ENCODE results near the gene SEMA6C. TPM values are rescaled to one million over a fixed set of nuclear protein-coding genes. Genes with fewer than 3 reads are reported as not detected.
A peak's percentile ranks its signal among the peaks of the same experiment; 100 is the strongest.
"Not testable (repeated sequence)": the region's sequence is repeated elsewhere in the genome, so short reads cannot be mapped to it uniquely, and the experiment has no call there.

SEMA6C gene
- total and polyA plus RNA-seq, 4 donors, result 1.4 to 1.5 (median 1.4) TPM

DNA sequence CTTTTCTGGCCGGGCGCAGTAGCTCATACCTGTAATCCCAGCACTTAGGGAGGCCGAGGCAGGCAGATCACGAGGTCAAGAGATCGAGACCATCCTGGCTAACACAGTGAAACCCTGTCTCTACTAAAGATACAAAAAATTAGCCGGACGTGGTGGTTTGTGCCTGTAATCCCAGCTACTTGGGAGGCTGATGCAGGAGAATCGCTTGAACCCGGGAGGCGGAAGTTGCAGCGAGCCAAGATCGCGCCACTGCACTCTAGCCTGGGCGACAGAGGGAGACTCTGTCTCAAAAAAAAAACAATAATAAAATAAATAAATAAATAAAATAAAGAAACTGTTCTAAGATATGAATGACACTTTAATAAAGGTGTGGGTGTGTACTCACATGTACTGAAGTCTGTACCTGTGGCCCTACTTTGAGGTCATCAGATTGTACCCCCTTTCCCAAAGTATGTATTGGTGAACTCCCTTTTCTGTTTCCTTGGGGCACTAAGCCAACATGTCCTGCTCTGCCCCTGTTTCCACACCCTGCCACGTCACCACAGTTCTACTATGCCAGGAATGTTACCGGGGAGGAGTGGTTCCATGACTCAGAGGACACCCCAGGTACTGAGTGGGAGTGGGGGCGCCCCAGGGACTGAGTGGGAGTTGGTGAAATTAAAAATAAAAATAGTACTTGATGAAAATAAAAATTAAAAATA is 48.6 kb upstream of the SEMA6C start:
- not testable (repeated sequence) for H3K9ac ChIP-seq (ENCODE audit: low read depth in 1 of 2, low read length in 2 of 2)

GRCh38 chr1:151193856-151194255 is 47.4 kb upstream of the SEMA6C start:
- H3K27ac ChIP-seq (ENCODE audit: low read depth in 1 of 2, low read length in 2 of 2), result no peak overlapping the region
- no peak for TF ChIP-seq FOXA1 (IDR thresholded peaks at IDR 0.05)
- no peak for TF ChIP-seq HNF4G (IDR thresholded peaks at IDR 0.05)
- TF ChIP-seq, protein P1, sequence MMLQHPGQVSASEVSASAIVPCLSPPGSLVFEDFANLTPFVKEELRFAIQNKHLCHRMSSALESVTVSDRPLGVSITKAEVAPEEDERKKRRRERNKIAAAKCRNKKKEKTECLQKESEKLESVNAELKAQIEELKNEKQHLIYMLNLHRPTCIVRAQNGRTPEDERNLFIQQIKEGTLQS (IDR thresholded peaks at IDR 0.05), result no peak
- TF ChIP-seq JUND (IDR thresholded peaks at IDR 0.05), result no peak
- no peak for TF ChIP-seq NR2F2 (IDR thresholded peaks at IDR 0.05)
- no peak for TF ChIP-seq FOXA2 (IDR thresholded peaks at IDR 0.05)
- TF ChIP-seq SP1 (IDR thresholded peaks at IDR 0.05), result no peak
- TF ChIP-seq, protein P2, sequence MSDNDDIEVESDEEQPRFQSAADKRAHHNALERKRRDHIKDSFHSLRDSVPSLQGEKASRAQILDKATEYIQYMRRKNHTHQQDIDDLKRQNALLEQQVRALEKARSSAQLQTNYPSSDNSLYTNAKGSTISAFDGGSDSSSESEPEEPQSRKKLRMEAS (IDR thresholded peaks at IDR 0.05), result no peak
- TF ChIP-seq EGR1 (IDR thresholded peaks at IDR 0.05; ENCODE audit: low read depth in 2 of 2), result no peak
- TF ChIP-seq YY1 (IDR thresholded peaks at IDR 0.05), result no peak
- TF ChIP-seq HNF4A (conservative IDR thresholded peaks at IDR 0.05), result no peak
- no peak for TF ChIP-seq RAD21 (IDR thresholded peaks at IDR 0.05)
- TF ChIP-seq GABPA (IDR thresholded peaks at IDR 0.05 in 1 of 2, conservative IDR thresholded peaks at IDR 0.05 in 1 of 2), result no peak
- TF ChIP-seq, protein P3, sequence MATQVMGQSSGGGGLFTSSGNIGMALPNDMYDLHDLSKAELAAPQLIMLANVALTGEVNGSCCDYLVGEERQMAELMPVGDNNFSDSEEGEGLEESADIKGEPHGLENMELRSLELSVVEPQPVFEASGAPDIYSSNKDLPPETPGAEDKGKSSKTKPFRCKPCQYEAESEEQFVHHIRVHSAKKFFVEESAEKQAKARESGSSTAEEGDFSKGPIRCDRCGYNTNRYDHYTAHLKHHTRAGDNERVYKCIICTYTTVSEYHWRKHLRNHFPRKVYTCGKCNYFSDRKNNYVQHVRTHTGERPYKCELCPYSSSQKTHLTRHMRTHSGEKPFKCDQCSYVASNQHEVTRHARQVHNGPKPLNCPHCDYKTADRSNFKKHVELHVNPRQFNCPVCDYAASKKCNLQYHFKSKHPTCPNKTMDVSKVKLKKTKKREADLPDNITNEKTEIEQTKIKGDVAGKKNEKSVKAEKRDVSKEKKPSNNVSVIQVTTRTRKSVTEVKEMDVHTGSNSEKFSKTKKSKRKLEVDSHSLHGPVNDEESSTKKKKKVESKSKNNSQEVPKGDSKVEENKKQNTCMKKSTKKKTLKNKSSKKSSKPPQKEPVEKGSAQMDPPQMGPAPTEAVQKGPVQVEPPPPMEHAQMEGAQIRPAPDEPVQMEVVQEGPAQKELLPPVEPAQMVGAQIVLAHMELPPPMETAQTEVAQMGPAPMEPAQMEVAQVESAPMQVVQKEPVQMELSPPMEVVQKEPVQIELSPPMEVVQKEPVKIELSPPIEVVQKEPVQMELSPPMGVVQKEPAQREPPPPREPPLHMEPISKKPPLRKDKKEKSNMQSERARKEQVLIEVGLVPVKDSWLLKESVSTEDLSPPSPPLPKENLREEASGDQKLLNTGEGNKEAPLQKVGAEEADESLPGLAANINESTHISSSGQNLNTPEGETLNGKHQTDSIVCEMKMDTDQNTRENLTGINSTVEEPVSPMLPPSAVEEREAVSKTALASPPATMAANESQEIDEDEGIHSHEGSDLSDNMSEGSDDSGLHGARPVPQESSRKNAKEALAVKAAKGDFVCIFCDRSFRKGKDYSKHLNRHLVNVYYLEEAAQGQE (IDR thresholded peaks at IDR 0.05), result no peak
- TF ChIP-seq TAF1 (conservative IDR thresholded peaks at IDR 0.05), result no peak

More for the DNA sequence above, 48.6 kb upstream of the SEMA6C start:
- H3K9me3 ChIP-seq (ENCODE audit: control insufficient read depth in 4 of 4, low read length in 3 of 4); H3K27me3 ChIP-seq (ENCODE audit: control insufficient read depth in 4 of 4, insufficient read depth in 4 of 4, low read length in 3 of 4); H3K4me3 ChIP-seq (ENCODE audit: low read depth in 1 of 3, low read length in 3 of 3); H3K36me3 ChIP-seq (ENCODE audit: control insufficient read depth in 4 of 4, insufficient read depth in 3 of 4, low read depth in 1 of 4, low read length in 3 of 4); H3K27ac ChIP-seq (ENCODE audit: low read depth in 1 of 2, low read length in 2 of 2); DNase-seq (ENCODE audit: low spot score): not testable (repeated sequence)
- whole genome bisulfite sequencing, result 72% methylated on average over 17 of the region's 17 CpGs
- H3K4me1 ChIP-seq (ENCODE audit: control insufficient read depth in 4 of 4, insufficient read depth in 4 of 4, low read length in 3 of 4), result peaks cover 1 to 16% (median 10%) of the 10 kb centered on the region in 4 donors
- TF ChIP-seq RXRA (IDR thresholded peaks at IDR 0.05) (peak; percentile 44 to 54), SP1 (IDR thresholded peaks at IDR 0.05) (peak; percentile 31), HNF4A (conservative IDR thresholded peaks at IDR 0.05) (peak in 1 of 2 donors; percentile 13)
- TF ChIP-seq, protein P1 (IDR thresholded peaks at IDR 0.05), result peak; percentile 22

More at GRCh38 chr1:151193856-151194255, 47.4 kb upstream of the SEMA6C start:
- WGBS, result 73% methylated on average over 1 of the region's 1 CpG
- no peak for DNase-seq (ENCODE audit: low spot score)
- no peaks in the 10 kb centered on the region for H3K27me3 ChIP-seq (ENCODE audit: control insufficient read depth in 4 of 4, insufficient read depth in 4 of 4, low read length in 3 of 4)
- no peaks in the 10 kb centered on the region for H3K36me3 ChIP-seq (ENCODE audit: control insufficient read depth in 4 of 4, insufficient read depth in 3 of 4, low read depth in 1 of 4, low read length in 3 of 4)
- peaks cover 2 to 16% (median 10%) of the 10 kb centered on the region in 4 donors for H3K4me1 ChIP-seq (ENCODE audit: control insufficient read depth in 4 of 4, insufficient read depth in 4 of 4, low read length in 3 of 4)
- no peak overlapping the region for H3K9ac ChIP-seq (ENCODE audit: low read depth in 1 of 2, low read length in 2 of 2)
- H3K9me3 ChIP-seq (ENCODE audit: control insufficient read depth in 4 of 4, low read length in 3 of 4), result no peaks in the 10 kb centered on the region
- no peak overlapping the region for H3K4me3 ChIP-seq (ENCODE audit: low read depth in 1 of 3, low read length in 3 of 3)

Data from liver (tissue), 9 donors.